Ectodermal cell (in vitro differentiated cells): Measurements from ENCODE around the gene TTC39B.
"Not testable (repeated sequence)": the region's sequence is repeated elsewhere in the genome, so short reads cannot be mapped to it uniquely, and the experiment has no call there.

Source experiments
- H3K27ac ChIP-seq: 2 replicates; pipeline ENCODE4 v1.7.0; 2013; ENCODE audit warnings: mild to moderate bottlenecking, low read depth, low read length; ENCODE audit not compliant: insufficient read depth, poor library complexity, severe bottlenecking
- H3K27me3 ChIP-seq: 2 replicates; pipeline ENCODE4 v1.7.0; 2013; ENCODE audit warnings: mild to moderate bottlenecking, low read length; ENCODE audit not compliant: insufficient read depth, control insufficient read depth, poor library complexity, severe bottlenecking
- H3K36me3 ChIP-seq: one replicate; pipeline ENCODE4 v1.7.0; 2013; ENCODE audit warnings: low read length; ENCODE audit not compliant: control insufficient read depth, insufficient read depth
- H3K4me1 ChIP-seq: one replicate; pipeline ENCODE4 v1.7.0; 2013; ENCODE audit warnings: low read length; ENCODE audit not compliant: control insufficient read depth, insufficient read depth
- H3K4me3 ChIP-seq: 2 replicates; pipeline ENCODE4 v1.7.0; 2013; ENCODE audit warnings: low read depth, low read length, control low read depth; ENCODE audit not compliant: insufficient read depth
- H3K9me3 ChIP-seq: 2 replicates; pipeline ENCODE4 v1.7.0; 2013; ENCODE audit warnings: mild to moderate bottlenecking, low read length, moderate library complexity; ENCODE audit not compliant: control insufficient read depth
- WGBS, 2 experiments: methylation state at CpG; one replicate each; pipeline ENCODE4 v1.1.7; 2013; ENCODE audit warnings: missing lambda C conversion rate in 2 of 2; 5-methylcytosine and 5-hydroxymethylcytosine counted together

Gene TTC39B

DNA sequence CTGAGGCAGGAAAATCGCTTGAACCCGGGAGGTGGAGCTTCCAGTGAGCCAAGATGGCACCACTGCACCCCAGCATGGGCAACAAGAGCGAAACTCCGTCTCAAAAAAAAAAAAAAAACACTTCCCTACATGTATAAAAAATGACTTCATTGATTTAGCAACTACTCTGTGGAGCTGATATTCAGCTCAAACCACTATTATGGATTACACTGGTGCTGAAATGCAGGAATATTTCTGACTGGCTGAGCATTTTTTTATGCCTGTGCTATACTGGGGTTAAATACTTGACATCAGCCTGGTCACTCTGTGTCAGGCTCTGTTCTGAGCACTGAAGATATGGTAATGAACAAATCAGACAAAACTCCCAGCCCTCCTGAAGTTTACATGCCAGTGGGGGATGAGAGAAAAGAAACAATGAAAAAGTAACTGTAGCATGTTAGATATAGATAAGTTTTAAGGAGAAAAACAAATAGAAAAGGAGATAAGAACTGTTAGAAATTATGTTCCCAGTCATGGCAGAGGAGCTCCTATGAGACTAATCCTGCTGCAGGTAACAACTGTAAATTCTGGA lies 22.6 kb upstream of the TTC39B start:
- Histone ChIP-seq H3K36me3 (no peaks in the 10 kb centered on the region), H3K27me3 (no peaks in the 10 kb centered on the region), H3K27ac (no peak overlapping the region), H3K4me1 (no peaks in the 10 kb centered on the region), H3K9me3 (no peaks in the 10 kb centered on the region), H3K4me3 (no peak overlapping the region)
- 91 to 92% methylated on average over 4 of the region's 4 CpGs for WGBS, 2 experiments

DNA sequence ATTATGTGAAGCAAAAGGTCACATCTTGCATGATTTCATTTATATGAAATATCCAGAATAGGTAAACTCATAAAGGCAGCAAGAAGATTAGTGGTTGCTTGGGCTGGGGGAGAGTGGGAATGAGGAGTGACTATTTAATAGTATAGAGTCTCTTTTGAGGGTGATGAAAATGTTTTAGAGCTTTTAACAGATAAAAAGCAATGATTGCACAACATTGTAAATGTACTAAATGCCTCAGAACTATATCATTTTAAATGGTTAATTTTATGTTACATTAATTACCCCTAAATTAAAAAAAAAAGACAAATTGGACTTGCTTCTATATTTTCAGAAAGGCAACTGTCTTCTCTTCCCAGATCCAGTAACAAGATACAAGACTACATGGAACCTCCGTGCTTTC lies 21.9 kb upstream of the TTC39B start:
- no peaks in the 10 kb centered on the region for H3K27me3 ChIP-seq
- no peak overlapping the region for H3K27ac ChIP-seq
- H3K4me3 ChIP-seq = no peak overlapping the region
- no peaks in the 10 kb centered on the region for H3K4me1 ChIP-seq
- no peaks in the 10 kb centered on the region for H3K36me3 ChIP-seq
- 93 to 94% methylated on average over 1 of the region's 1 CpG for WGBS, 2 experiments
- H3K9me3 ChIP-seq = no peaks in the 10 kb centered on the region

DNA sequence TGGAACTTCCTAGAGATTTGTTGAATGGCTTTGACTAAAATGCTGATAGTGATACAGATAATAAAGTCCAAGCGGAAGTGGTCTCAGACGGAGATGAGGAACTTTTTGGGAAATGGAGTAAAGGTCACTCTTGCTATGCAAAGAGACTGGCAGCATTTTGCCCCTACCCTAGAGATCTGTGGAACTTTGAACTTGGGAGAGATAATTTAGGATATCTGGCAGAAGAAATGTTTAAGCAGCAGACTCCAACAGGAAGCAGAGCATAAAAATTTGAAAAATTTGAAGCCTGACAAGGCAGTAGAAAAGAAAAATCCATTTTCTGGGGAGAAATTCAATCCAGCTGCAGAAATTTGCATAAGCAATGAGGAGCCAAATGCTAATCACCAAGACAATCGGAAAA lies 15.7 kb upstream of the TTC39B start:
- not testable (repeated sequence) for H3K27me3 ChIP-seq, H3K4me3 ChIP-seq, H3K4me1 ChIP-seq, H3K27ac ChIP-seq, H3K9me3 ChIP-seq, H3K36me3 ChIP-seq
- 95 to 96% methylated on average over 3 of the region's 3 CpGs for WGBS, 2 experiments

DNA sequence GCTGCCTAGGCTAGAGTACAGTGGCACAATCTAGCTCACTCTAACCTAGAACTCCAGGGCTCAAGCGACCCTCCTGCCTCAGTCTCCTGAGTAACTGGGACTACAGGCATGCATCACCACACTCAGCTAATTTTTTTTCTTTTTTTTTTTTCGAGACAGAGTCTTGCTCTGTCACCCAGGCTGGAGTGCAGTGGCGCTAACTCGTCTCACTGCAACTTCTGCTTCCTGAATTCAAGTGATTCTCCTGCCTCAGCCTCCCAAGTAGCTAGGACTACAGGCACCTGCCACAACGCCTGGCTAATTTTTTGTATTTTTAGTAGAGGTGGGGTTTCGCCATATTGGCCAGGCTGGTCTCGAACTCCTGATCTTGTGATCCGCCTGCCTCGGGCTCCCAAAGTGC lies 12.6 kb upstream of the TTC39B start:
- not testable (repeated sequence) for H3K4me1 ChIP-seq, H3K27ac ChIP-seq, H3K4me3 ChIP-seq, H3K27me3 ChIP-seq, H3K36me3 ChIP-seq, H3K9me3 ChIP-seq
- WGBS, 2 experiments = 88 to 92% methylated on average over 9 of the region's 9 CpGs

DNA sequence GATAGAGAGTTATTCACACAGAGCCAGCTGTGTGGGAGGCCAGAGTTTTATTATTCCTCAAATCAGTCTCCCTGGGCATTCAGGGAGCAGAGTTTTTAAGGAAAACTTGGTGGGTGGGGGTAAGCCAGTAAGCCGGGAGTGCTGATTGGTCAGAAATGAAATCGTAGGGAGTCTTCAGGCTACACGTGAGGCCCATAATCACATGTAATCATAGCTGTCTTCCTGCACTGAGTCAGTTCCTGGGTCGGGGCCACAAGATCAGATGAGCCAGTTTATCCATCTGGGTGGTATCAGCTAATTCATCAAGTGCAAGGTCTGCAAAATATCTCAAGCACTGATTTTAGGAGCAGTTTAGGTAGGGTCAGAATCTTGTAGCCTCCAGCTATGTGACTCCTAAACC lies 10.8 kb upstream of the TTC39B start:
- no peaks in the 10 kb centered on the region for H3K36me3 ChIP-seq
- 88% methylated on average over 4 of the region's 4 CpGs for WGBS, 2 experiments
- H3K4me1 ChIP-seq = no peaks in the 10 kb centered on the region
- H3K27ac ChIP-seq = no peak overlapping the region
- no peak overlapping the region for H3K4me3 ChIP-seq
- H3K9me3 ChIP-seq = no peaks in the 10 kb centered on the region
- H3K27me3 ChIP-seq = no peaks in the 10 kb centered on the region

DNA sequence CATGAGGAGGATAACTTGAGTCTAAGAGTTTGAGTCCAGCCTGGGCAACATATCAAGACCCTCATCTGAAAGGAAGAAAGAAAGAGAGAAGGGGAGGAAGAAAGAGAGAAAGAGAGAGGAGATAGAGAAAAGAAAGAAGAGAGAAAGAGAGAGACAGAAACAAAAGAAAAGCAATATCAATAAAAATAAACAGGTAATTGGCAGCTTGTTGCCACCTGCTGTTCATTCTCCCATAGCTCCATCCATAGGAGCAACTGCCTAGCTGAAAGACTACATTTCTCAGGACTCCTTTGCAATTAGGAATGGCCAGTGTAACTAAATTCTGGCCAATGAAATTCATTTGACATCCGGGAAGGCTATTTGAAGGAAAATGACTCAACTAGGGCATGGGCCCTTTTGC lies 4.6 kb upstream of the TTC39B start:
- Histone ChIP-seq H3K36me3 (no peaks in the 10 kb centered on the region), H3K27ac (no peak overlapping the region), H3K4me3 (no peak overlapping the region), H3K27me3 (no peaks in the 10 kb centered on the region), H3K9me3 (no peaks in the 10 kb centered on the region), H3K4me1 (no peaks in the 10 kb centered on the region)
- 92 to 96% methylated on average over 1 of the region's 1 CpG for WGBS, 2 experiments

DNA sequence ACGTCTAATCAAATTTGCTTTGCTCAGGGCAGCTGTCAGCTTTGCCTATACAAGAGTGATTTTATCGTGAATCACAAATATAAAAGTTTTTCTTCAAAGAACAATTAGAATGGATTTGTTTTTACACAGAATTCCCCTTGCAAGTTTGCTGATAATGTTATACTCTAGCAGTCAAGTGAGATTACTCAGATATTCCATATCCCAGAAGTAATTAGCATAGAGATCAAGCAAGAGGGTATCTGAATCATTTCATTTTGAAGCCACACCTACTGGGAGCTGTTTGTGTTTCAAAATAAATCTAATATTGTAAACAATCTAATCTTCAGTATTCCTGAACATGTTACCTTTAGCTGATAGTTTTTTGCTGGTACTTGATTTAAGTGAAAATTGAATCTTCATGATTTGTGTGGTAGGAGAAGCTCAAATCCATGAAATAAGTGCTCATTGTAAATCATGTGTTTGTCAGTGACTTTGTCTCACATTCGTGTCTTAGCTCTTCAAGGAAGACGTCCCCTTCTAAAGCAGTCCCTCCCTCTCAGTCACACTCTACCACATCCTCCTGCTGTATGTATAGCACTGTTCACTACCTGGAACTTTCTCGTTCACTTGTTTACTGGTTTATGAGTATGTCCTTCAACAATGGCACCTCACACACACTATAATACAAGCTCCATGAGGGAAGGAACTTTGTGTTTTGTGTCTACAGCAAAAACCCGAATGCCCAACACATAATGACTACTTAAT lies 3.3 kb upstream of the TTC39B start:
- no peak overlapping the region for H3K4me3 ChIP-seq
- 79 to 89% methylated on average over 3 to 5 of the region's 6 CpGs for WGBS, 2 experiments
- H3K9me3 ChIP-seq = no peaks in the 10 kb centered on the region
- no peaks in the 10 kb centered on the region for H3K36me3 ChIP-seq
- H3K27ac ChIP-seq = no peak overlapping the region
- H3K27me3 ChIP-seq = peaks cover 9% of the 10 kb centered on the region
- H3K4me1 ChIP-seq = no peaks in the 10 kb centered on the region

DNA sequence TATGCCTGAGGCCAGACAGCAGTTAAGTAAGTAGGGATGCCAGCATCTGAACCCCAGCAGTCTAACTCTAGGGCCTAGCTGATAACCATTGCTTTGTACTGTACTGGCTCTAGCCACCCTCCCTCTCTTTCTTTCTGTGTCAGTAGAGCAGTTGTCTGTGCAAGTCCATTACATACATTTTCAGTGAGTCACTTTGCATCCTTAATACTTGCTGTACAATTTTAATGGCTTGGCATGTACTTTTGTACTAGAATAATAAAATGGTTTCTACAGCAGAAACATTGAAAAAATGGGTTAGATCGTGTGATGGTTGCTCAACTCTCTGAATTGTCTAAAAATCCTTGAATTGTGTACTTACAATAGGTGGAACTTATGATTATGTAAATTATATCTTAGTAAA lies 1.5 kb upstream of the TTC39B start:
- H3K36me3 ChIP-seq = no peaks in the 10 kb centered on the region
- no peak overlapping the region for H3K27ac ChIP-seq
- H3K4me1 ChIP-seq = no peaks in the 10 kb centered on the region
- H3K9me3 ChIP-seq = no peaks in the 10 kb centered on the region
- no peak overlapping the region for H3K4me3 ChIP-seq
- H3K27me3 ChIP-seq = peaks cover 9% of the 10 kb centered on the region
- 100% methylated on average over 1 of the region's 1 CpG for WGBS, 2 experiments

DNA sequence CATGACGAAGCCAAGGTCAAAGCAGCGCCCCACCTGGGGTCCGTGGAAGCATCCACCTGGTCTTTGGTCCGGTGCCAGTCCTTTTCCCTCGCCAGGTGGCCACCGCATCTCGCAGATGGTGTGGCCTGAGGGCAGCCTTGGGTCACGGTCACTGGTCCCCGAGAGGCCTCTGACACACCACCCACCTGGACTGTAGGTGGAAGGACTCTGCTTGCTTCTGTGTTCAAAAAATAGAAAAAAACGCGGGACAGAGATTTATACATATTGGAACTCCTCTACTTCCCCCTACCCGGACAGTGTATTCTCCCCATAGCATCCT lies 466 bp upstream of the TTC39B start:
- no peaks in the 10 kb centered on the region for H3K4me1 ChIP-seq
- no peaks in the 10 kb centered on the region for H3K9me3 ChIP-seq
- H3K4me3 ChIP-seq = peak overlapping the region; percentile 88
- 30 to 38% methylated on average over 12 of the region's 12 CpGs for WGBS, 2 experiments
- H3K27ac ChIP-seq = no peak overlapping the region
- no peaks in the 10 kb centered on the region for H3K36me3 ChIP-seq
- H3K27me3 ChIP-seq = peaks cover 9% of the 10 kb centered on the region

DNA sequence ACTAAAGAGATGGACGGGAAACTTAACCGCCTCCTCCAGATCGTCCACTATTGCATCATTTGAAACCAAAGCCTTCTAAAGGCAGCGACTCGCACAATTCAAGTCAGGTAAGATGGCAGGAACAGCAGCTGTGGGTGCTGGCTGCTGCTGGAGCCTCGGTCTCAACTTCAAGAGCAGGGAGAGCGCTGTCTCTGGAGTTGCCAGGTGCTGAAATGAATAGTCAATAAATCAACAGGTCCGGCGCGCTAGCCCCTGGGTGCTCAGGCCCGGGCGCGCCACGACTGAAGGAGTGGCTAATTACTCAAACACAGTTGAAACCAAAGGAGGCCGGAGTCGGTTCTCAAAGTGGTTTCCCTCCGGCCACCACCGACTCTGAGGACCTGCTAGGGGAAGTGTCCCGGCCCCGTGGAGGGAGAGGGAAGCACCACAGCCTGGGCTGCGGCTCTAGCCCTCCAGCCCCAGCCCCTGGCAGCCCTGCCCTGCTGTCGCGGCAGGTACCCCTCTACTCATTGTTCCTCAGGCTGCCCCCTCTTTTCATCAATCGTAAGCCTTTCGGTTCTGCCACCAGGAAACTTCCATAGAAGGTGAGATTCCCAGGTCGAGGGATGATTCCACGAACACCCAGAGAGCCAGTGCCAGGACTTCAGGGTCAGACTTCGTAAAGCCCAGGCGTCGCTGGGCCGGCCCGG lies 804 bp downstream of the TTC39B start:
- WGBS, 2 experiments = 13 to 14% methylated on average over 32 of the region's 32 CpGs
- Histone ChIP-seq H3K4me1 (no peaks in the 10 kb centered on the region), H3K9me3 (no peaks in the 10 kb centered on the region), H3K4me3 (peak overlapping the region; percentile 88), H3K27me3 (peaks cover 9% of the 10 kb centered on the region), H3K36me3 (no peaks in the 10 kb centered on the region), H3K27ac (no peak overlapping the region)
